GM19025 (cell line): Measurements from ENCODE around the gene SLC15A3.

ENCODE experiments used
- ATAC-seq: cut with Tn5 transposase; IDR thresholded peaks from one replicate; pipeline ENCODE4 v1.9.1; 2021; ENCODE audit warnings: mild to moderate bottlenecking, low read depth, moderate library complexity; ENCODE audit not compliant: unreplicated experiment

The SLC15A3 gene

DNA sequence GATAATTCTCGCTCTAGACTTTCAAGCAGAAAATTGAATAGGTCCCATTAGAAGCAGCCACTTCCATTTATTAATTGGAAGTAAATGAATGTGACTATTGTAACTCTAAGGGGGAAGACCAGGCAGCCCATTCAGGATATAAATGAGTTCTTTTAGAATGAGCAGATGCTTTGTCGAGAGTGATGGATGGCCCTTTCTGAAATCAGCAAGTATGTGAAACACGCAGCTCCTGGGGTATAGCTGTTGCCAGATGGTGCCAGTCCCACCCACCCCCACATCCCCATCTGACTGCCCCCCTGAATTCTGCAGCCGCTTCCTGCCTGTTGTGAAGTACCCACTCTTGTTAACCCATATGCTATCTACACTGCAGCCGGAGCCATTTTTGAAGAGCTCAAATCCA is 3.7 kb downstream of the SLC15A3 start:
- ATAC-seq, result no peak

DNA sequence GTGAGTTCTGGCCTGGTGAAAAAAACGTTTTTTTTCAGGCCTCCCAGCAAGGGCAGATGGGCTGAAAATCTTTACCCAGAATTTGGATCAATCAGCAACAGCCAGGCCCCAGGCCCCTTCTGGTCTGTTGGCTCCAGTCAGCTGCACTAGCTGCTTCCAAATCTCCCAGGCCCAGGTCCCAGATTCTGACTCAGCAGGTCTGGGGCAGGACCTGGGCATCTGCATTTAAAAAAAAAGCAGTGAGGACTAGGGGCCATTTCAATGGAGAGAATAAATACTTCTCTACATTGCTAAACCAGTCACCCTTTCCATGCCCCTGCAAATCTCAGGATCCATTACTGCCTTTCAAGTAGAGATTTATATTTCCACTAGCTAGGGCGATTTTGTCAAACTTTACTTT is 4.3 kb downstream of the SLC15A3 start:
- no peak for ATAC-seq

DNA sequence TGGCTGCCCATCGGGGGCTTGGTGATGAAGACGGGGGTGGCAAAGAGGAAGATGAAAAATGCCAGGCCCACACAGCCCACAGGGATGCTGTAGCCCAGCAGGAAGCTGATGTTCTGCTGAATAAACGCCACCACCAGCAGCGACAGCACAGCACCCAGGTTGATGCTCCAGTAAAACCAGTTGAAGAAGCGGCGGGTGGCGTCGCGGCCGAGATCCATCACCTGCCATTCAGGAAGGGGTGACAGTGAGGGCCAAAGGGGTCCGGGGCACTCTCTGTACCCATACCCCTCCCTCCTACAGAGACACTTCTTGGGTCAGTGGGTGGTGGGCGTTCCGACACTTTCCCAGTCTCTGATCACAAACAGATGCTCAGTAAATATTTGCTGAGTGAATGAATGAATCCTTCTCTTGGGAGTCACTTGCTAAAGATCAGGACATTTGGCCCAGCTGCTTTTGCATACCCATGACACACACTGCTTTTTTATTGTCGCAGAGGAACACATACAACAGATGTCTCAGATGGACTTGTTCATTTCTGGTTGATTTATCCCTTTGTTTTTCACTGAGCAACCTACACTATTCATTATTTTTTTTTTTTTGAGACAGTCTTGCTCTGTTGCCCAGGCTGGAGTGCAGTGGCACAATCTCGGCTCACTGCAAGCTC is 5.2 kb downstream of the SLC15A3 start:
- no peak for ATAC-seq

DNA sequence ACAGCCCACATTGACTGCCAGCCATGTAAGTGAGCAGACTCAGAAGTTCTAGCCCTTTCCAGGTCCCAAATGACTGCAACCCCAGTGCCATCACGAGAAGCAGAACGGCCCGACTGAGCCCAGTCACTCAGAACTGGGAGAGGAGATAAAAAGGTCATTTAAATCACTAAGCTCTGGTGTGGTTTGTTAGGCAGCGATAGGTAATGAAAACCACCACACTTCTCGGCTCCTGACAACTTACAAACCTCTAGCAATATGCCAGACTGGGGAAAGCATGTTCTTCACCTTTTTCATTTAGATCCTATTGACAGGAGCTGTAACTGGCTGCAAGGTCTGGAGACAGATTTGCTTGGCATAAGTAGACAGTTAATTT is 6.7 kb downstream of the SLC15A3 start:
- ATAC-seq, result no peak

DNA sequence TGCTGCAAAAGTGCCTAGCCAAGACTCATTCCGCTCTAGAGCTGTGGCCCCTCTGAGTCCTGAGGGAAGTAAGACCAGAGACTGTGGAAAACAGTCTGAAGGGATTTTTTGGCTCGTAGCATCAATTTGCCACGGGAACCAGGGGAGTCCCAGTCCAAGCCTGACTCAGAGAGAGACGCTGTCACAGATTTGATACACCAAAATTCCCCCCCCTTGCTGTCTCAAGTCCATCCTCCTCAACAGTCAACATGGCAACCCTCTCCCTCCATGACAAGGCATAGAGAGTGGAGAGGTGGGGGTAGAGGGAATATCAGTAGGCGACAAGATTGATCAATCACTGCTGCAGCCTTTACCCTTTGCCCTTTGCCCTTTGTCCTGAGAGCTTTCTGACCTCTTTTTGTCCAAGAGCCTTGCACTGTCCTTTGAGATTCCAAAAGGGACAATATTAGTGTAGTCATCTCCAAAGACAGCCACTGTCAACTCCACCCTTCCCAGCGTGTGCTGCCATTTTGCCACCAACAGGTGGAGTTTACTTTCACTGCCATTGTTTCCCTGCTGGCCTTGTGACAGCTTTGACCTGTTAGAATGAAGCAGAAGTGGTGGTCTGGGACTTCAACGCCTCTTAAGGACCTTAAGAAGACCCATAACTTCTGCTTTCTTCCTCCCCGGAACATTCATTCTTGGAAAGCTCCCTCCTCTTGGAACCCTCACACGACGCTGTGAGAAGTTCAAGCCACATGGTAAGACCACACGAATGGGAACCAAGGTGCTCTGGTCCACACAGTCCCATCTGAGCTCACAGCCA is 7.3 kb downstream of the SLC15A3 start:
- ATAC-seq, result no peak

DNA sequence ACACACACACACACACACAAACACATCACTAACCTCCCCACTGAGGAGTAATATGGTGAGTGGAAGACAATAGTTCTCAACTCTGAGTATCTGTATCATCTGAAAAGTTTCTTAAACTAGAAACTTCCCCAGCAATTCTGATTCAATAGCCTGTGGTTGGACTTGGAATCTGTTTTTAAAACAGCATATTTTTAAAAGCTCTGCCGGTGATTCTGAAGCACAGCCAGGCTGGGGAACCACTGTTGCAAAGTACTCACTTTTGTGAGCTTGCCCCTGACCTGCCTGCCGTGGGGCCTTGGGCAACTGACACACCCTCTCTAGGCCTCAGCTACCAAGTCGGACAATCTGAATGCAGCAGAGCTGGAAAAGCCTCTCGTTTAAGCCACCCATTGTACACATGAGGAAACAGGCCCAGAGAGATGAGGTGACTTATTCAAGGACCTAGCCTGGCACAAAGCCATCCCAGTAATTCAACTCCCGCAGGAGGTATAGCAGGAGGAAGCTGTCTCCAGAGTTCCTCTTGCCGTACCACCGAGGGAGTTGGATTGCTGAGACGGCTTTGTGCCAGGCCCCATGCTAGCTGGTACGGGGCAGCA is 8.9 kb downstream of the SLC15A3 start:
- ATAC-seq, result no peak

DNA sequence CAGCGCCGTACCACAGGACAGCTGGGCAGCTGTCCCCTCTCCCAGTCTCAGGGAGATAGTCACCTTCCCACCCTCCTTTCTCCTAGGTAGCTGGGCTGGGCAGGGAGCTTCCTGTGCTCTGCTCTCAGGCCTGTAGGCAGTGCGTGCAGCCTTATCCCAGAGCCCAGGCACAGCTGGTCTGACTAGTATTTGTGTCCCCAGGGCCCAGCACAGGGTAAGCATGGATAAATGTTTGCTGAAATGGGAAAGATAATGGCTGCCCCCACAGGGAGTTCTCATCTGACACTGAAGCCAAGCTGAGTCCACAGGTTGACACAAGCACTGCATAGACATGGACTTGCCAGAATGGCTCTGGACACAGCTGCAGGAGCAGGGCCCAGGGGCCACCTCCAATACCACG is 9.8 kb downstream of the SLC15A3 start:
- ATAC-seq, result no peak

DNA sequence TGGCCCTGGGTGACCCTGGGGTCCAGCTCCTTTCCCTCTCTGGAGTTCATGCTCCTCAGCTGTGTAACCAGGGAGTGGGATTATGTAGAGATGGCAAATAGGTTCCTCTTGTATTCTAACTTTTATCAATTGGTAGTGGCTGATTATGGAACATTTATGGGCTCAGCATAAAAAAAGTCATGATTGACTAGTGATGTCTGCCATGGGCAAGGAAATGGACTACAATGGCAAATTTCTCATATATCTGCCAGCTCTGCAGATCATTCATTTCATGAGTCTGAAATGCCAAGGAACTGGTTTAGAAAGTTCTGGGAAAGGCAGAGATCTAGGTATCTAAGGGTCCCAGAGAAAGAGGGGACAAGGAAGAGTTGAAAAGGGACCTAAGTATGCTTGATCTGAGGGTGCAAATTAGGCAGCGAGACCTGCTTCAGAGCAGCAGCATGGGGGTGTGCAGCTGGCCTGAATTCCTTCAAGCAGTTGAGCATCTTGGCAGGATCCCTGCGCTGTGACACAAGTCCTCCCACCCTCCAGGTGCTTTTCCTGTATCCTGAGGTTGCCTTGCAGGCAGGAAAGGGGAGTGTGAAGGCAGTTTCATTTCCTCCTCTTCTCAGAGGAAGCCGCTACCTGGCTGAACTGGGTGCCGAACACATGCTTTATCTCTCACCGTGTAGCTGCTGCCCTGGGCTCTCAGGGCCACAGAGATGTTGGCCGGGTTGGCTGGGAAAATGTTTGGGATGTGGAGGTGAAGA is 10.4 kb downstream of the SLC15A3 start:
- ATAC-seq, result no peak

DNA sequence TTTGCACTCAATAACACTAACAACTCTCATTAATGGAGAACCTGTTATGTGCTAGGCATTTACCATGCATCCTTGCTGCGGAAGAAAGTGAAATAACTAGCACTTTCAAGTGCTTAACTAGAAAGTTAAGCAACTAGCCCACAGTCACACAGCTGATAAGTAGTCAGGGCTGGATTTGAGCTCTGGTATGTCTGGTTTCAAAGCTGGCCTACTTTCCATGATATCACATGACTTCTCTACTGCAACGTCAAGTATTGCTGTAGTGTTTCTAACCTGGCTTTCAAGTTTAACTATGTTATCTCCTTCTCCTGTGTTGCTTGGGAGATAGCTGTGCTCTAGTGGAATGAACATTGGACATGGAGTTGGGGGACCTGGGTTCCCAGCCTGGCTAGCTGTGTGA is 12.1 kb downstream of the SLC15A3 start:
- ATAC-seq, result no peak

DNA sequence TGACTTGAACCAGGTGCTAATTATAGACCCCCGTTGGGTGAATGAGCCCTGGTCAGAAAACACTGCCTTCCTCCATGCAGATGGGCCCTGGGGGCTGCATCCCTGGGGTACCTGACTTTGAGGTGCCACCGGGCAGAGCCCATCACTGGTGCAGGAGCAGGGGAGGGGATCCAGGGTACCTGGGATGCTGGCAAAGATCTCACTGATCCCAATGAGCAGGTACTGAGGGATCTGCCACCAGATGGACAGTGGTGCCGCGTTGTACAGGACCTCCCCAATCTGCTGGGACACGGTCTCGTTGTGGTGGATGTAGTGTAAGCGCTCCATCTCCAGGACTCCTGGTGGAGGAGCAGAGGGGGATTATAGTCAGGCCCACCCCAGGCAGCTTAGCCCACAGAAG is 12.7 kb downstream of the SLC15A3 start:
- ATAC-seq, result no peak

DNA sequence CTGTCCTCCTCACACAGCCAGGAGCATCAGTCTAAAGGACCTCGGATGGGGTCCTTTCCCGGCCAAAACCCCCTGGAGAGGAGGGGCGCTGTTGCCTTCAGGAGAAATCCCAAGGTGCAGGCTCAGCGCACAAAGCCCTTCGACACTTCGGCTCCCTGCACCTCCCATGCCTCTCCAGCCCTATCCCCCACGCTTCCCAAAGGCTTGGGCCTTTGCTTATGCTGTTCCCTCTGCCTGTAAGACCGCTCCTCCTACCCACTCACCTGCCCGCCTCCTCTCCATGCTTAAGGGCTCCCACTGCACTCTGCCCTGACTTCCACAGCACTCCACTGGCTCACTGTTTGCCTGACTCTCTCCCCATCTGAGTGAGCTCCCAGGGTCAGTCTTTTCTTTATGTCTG is 13.5 kb downstream of the SLC15A3 start:
- no peak for ATAC-seq

DNA sequence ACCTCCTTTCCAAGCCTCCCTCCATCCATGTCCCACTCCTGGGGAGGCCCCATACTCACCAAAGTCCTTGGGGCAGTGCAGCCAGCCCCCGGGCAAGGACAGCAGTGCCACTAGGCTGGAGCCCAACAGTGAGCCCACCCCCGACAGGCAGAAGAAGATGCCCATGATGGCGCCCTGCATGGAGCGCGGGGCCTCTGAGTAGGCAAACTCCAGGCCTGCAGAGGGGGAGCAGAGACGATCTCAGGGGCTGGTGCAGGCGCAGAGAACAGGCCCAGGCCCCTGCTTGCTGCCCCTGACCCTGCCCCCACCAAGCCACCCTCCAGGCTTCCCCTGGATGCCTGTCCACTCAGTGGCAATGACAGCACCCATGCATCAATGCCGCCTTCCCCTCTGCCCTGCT is 14.2 kb downstream of the SLC15A3 start:
- no peak for ATAC-seq

DNA sequence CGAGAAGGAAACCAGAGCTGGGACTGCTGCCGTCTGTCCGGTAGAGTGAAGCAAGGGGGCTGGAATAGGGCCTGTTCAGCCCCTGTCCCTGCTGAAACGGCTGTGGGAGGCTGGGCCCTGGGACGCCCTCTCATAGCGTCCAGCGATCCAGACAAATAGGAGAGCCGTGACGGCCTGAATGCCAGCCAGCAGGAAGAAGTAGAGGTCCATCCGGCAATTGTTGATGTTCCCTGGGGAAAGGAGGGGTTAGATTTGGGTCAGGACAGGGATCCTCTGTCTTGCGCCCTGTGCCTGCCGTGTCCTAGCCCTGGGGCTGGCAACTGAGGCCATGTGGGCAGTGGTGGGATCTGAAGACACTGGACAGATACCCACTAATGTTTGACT is 14.8 kb downstream of the SLC15A3 start:
- ATAC-seq, result no peak

DNA sequence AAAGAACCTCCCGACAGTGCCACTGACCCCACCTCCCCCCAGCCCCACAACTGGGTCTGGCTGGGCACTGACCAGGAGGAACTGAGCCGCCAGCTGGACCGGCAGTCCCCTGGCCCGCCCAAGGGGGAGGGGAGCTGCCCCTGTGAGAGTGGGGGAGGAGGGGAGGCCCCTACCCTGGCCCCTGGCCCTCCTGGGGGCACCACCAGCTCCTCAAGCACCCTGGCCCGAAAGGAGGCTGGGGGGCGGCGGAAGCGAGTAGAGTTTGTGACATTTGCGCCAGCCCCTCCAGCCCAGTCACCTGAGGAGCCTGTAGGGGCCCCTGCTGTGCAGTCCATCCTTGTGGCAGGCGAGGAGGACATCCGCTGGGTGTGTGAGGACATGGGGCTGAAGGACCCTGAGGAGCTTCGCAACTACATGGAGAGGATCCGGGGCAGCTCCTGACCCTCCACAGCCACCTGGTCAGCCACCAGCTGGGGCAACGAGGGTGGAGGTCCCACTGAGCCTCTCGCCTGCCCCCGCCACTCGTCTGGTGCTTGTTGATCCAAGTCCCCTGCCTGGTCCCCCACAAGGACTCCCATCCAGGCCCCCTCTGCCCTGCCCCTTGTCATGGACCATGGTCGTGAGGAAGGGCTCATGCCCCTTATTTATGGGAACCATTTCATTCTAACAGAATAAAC is 15.4 kb downstream of the SLC15A3 start:
- ATAC-seq, result no peak

DNA sequence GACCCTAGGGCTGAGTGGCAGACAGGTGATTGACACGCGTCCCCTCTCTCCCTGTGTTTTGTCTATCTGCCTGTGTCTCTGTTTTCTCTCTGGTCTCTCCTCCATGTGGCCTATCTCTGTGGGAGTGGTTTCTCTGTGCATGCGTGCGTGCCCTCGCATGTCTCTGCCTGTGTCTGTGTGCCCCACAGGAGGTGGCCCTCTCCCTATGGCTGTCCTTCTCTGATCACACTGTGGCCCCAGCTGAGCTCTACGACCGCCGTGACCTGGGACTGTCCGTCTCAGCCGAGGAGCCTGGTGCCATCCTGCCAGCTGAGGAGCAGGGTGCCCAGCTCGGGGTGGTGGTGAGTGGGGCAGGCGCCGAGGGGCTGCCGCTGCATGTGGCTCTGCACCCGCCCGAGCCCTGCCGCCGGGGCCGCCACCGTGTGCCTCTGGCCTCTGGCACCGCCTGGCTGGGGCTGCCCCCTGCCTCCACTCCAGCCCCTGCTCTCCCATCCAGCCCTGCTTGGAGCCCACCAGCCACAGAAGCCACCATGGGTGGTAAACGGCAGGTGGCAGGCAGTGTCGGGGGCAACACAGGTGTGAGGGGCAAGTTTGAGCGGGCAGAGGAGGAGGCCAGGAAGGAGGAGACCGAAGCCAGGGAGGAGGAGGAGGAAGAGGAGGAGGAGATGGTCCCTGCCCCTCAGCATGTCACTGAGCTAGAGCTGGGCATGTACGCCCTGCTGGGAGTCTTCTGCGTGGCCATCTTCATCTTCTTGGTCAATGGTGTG is 16.1 kb downstream of the SLC15A3 start:
- no peak for ATAC-seq

DNA sequence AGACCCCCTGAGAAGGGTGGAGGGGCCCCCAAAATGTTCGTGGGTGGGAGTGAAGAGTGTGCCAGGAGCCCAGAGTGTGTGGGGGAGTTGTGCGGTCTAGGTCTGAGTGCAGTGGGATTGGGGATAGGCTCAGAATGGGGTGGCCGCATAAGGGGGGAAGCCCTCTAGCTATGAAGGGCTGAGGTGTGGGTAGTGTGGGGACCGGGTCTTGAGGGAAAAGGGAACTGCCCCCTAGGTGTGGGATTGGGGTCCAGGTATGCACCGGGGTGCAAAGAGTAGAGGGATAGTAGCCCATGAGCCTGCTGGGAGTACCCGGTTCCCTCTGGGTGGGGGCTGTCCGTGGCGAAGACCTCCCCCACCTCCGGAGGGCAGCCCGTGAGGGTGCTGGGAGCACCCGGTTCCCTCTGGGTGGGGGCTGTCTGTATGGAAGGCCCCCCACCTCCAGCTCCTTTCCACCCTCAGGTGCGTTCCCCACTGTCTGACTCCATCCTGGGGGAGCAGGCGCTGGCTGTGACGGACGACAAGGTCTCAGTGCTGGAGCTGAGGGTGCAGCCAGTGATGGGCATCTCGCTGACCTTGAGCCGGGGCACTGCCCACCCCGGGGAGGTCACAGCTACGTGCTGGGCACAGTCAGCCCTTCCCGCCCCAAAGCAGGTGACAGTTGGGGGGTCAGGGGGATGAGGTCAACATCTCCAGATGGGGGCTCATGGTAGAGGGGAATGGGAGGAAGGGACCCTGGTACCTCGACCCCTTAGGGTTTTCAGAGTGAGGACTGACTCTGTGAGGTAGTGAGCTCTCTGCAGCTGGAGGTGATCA is 17.0 kb downstream of the SLC15A3 start:
- no peak for ATAC-seq

DNA sequence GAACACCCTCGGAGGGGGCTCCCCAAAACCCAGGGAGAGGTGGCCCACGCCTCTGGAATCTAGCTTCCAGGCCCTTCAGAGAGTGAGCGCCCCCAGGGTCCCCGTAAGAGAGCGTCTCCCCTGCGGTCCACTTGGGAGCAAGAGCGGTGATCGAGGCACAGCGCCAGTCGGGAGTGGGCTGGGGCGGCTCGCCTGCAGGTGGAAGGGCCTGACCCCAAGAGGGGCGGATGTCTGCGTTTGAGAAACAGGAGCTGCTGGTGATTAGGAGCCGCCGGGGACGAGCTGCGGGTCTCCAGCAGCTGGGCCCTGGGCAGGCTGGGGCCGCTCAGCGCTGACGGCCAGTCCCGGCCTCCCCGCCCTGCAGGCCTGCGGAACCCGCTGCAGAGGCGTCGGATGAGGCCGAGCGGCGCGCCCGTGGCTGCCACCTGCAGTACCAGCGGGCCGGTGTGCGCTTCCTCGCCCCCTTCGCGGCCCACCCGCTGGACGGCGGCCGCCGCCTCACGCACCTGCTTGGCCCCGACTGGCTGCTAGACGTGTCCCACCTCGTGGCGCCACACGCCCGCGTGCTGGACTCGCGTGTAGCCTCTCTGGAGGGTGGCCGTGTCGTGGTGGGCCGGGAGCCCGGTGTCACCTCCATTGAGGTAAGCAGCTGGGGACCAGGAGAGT is 17.7 kb downstream of the SLC15A3 start:
- ATAC-seq, result no peak

DNA sequence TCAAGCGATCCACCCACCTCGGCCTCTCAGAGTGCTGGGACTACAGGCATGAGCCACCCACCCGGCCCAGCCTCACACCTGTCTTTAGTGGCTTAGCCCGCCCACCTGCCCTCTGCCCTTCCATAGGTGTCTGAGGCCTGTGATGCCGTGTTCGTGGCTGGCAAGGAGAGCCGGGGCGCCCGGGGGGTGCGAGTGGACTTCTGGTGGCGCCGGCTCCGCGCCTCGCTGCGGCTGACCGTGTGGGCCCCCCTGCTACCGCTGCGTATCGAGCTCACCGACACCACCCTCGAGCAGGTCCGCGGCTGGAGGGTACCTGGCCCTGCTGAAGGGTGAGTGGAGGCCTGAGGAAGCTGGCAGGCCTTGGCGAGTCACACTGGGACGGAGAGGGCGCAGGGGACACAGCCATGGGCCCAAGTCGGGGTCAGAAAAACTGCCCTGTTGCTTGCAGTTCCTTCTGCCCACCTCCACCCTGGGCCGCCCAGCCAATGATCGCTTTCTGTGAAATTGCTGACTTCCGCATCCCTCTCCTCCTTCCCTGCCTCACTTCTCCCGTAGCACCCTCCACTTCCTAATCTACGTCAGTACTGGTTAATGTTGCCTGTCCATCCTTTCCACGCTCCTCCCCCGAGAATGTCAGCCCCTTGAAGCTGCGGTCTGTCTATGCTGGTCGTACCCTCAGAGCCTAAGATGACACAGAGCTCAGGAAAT is 18.4 kb downstream of the SLC15A3 start:
- no peak for ATAC-seq
